ENCODE results near the gene TFCP2.
A peak's percentile ranks its signal among the peaks of the same experiment; 100 is the strongest.

TFCP2 gene

DNA sequence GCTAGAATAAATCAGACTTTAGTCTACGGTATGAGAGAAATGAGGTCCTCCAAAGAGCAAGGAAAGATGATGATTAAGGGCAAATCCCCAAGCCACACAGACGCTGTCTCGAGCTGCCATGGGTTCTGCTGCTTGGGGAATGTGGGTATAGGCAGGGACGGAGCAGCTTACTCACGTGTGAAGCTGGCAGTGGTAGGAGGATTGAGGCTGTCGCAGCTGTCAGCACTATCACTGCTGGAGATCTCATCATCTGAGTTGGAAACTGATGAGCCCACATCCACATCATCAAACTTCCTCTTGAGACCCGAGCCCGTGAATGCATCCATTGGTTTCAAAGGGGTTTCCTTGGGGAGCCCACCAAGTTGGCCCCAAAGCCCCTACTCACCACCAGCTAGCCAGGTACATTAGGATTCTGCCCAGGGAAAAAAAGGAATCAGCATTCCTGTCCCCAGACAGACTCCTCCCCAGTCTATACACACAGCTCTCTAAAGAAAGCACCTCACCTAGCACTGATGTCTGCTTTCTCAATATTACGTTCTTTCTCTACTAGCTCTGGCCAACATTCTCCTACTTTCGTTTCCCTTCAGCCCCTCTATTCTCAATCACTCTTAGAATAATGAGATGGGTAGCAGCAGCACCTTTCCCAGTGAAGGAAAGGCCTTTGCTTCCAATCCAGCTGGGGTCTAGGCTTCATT lies 96.6 kb downstream of the TFCP2 start:
- no peaks in the 10 kb centered on the region for H3K9me3 ChIP-seq (ENCODE audit: control insufficient read depth, insufficient read depth, low read depth, low read length)
- no peak overlapping the region for H3K4me3 ChIP-seq (ENCODE audit: low read depth, low read length)
- POLR2A ChIA-PET, result no interaction called here
- H3K27ac ChIP-seq (ENCODE audit: extremely low read depth, low read depth, low read length), result no peak overlapping the region
- TF ChIP-seq PRDM1 (tag by site-specific recombination; IDR thresholded peaks at IDR 0.05) (0 out of 2 replicates have a peak, but pooled peaks have one; percentile 17), ZNF791 (tag by site-specific recombination; IDR thresholded peaks at IDR 0.05) (no peak)
- peaks cover 19 to 27% of the 10 kb centered on the region in 2 experiments; a peak in 2 of 3 replicates for H3K36me3 ChIP-seq (ENCODE audit: control insufficient read depth in 2 of 2, insufficient read depth in 1 of 2, low read length in 2 of 2)
- peaks cover 8% of the 10 kb centered on the region; the same call in 1 of the 2 replicates for H3K4me1 ChIP-seq (ENCODE audit: control insufficient read depth, insufficient read depth, low read length)
- CTCF ChIA-PET, result interaction anchor here (0.5 to 1.7 kb wide), 4 partner anchors 25 to 651 kb away, joined by 3 to 4 read pairs (median 3); no protein-coding TSS in a partner anchor

DNA sequence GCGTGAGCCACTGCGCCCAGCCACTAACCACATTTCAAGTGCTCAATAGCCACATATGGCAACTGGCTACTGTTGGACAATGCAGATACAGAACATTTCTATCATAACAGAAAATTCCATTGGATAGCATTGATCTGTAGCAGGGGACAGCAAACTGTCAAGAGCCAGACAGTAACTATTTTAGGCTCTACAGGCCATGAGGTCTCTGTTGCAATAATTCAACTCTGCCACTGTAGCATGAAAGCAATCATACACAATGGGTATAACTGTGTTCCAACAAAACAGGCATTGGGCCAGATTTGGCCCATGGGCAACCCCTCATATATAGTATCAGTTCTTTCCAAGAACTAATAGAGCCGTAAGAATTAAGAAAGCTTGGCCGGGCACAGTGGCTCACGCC lies 97.5 kb downstream of the TFCP2 start:
- CTCF ChIA-PET, result no interaction called here
- Histone ChIP-seq H3K9me3 (ENCODE audit: control insufficient read depth, insufficient read depth, low read depth, low read length) (no peaks in the 10 kb centered on the region), H3K4me3 (ENCODE audit: low read depth, low read length) (no peak overlapping the region), H3K4me1 (ENCODE audit: control insufficient read depth, insufficient read depth, low read length) (peaks cover 5% of the 10 kb centered on the region; the same call in 1 of the 2 replicates), H3K36me3 (ENCODE audit: control insufficient read depth in 2 of 2, insufficient read depth in 1 of 2, low read length in 2 of 2) (peaks cover 19 to 36% of the 10 kb centered on the region in 2 experiments; a peak in 2 of 3 replicates), H3K27ac (ENCODE audit: extremely low read depth, low read depth, low read length) (no peak overlapping the region)
- no peak for TF ChIP-seq ZNF830 (tag by site-specific recombination; IDR thresholded peaks at IDR 0.05; ENCODE audit: low read depth)
- no peak for TF ChIP-seq KLF1 (tag by site-specific recombination; IDR thresholded peaks at IDR 0.05)
- TF ChIP-seq MEIS1 (CRISPR knock-in tag; IDR thresholded peaks at IDR 0.05; ENCODE audit: borderline replicate concordance), result no peak
- no peak for TF ChIP-seq ZNF354C (tag by site-specific recombination; IDR thresholded peaks at IDR 0.05; ENCODE audit: borderline replicate concordance, low read depth)
- TF ChIP-seq ZFP69B (tag by site-specific recombination; IDR thresholded peaks at IDR 0.05), result no peak
- TF ChIP-seq GLI4 (tag by site-specific recombination; IDR thresholded peaks at IDR 0.05), result no peak
- no peak for TF ChIP-seq ZNF121 (tag by site-specific recombination; IDR thresholded peaks at IDR 0.05)
- TF ChIP-seq ZNF544 (tag by site-specific recombination; IDR thresholded peaks at IDR 0.05), result no peak
- TF ChIP-seq ZNF677 (tag by site-specific recombination; IDR thresholded peaks at IDR 0.05), result no peak
- TF ChIP-seq PRDM1 (tag by site-specific recombination; IDR thresholded peaks at IDR 0.05), result no peak
- POLR2A ChIA-PET, result no interaction called here

DNA sequence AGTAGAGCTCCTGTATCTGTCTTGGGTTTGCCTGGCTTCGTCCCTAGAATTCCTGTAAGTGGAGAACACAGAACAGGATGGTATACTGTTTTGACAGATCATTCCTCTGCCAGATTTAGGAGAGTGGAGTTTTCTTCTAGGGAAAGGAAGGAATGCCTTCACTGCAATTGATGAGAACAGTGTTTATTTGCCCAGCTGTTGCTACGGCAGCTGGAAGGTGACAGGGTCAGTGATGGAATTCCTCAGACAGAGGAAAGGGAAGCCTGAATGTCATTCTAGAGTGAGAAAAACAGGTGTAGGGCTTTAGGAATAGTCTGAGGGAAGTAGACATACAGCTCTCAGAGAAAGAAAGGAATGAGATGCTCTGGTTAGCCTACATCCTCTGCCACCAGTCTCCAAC lies 101.3 kb downstream of the TFCP2 start:
- CTCF ChIA-PET, result no interaction called here
- peaks cover 34 to 63% of the 10 kb centered on the region in 2 experiments; a peak in 2 of 3 replicates for H3K36me3 ChIP-seq (ENCODE audit: control insufficient read depth in 2 of 2, insufficient read depth in 1 of 2, low read length in 2 of 2)

DNA sequence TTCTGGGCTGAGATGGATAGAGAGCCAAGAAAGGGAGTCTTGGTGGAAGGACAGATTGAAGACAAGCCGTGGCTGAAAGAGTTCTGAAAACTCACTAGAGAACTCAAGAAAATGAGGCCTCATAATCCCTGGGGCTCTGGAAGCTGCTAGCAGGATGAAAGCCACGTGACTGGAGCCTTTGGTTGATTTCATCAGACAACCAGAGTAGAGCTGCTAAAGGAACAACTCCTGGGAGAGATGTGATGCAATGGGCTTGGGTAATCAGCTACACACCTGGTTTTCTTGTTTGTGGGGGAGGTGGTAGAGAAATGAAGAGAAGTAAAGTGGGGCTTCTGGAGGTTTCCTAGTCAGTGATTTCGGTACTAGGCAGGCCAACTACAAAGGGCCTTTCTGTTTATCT lies 102.9 kb downstream of the TFCP2 start:
- H3K9me3 ChIP-seq (ENCODE audit: control insufficient read depth, insufficient read depth, low read depth, low read length), result no peaks in the 10 kb centered on the region
- POLR2A ChIA-PET, result interaction anchor here (2.2 kb wide), 1 partner anchor 13 kb away, joined by 8 read pairs; the partner anchor contains the start of gene CSRNP2
- H3K27ac ChIP-seq (ENCODE audit: extremely low read depth, low read depth, low read length), result no peak overlapping the region
- CTCF ChIA-PET, result interaction anchor here (0.8 kb wide), 1 partner anchor 331 kb away, joined by 3 read pairs; no protein-coding TSS in a partner anchor
- H3K36me3 ChIP-seq (ENCODE audit: control insufficient read depth in 2 of 2, insufficient read depth in 1 of 2, low read length in 2 of 2), result peaks cover 33 to 72% of the 10 kb centered on the region in 2 experiments; a peak in 2 of 3 replicates
- no peak overlapping the region for H3K4me3 ChIP-seq (ENCODE audit: low read depth, low read length)
- H3K4me1 ChIP-seq (ENCODE audit: control insufficient read depth, insufficient read depth, low read length), result no peaks in the 10 kb centered on the region
- TF ChIP-seq SP2 (tag by site-specific recombination; IDR thresholded peaks at IDR 0.05) (no peak), BCL11A (tag by site-specific recombination; IDR thresholded peaks at IDR 0.05; ENCODE audit: low read depth) (no peak), ZNF366 (tag by site-specific recombination; conservative IDR thresholded peaks at IDR 0.05) (0 out of 2 replicates have a peak, but pooled peaks have one; percentile 18), ZNF214 (tag by site-specific recombination; IDR thresholded peaks at IDR 0.05; ENCODE audit: borderline replicate concordance) (no peak), PRDM1 (tag by site-specific recombination; IDR thresholded peaks at IDR 0.05) (no peak), GLIS1 (tag by site-specific recombination; IDR thresholded peaks at IDR 0.05) (peak; percentile 43; the same call in 1 of the 2 replicates), ZNF24 (tag by site-specific recombination; IDR thresholded peaks at IDR 0.05) (no peak), ZNF629 (tag by site-specific recombination; IDR thresholded peaks at IDR 0.05) (no peak)
- TF ChIP-seq, protein P1, sequence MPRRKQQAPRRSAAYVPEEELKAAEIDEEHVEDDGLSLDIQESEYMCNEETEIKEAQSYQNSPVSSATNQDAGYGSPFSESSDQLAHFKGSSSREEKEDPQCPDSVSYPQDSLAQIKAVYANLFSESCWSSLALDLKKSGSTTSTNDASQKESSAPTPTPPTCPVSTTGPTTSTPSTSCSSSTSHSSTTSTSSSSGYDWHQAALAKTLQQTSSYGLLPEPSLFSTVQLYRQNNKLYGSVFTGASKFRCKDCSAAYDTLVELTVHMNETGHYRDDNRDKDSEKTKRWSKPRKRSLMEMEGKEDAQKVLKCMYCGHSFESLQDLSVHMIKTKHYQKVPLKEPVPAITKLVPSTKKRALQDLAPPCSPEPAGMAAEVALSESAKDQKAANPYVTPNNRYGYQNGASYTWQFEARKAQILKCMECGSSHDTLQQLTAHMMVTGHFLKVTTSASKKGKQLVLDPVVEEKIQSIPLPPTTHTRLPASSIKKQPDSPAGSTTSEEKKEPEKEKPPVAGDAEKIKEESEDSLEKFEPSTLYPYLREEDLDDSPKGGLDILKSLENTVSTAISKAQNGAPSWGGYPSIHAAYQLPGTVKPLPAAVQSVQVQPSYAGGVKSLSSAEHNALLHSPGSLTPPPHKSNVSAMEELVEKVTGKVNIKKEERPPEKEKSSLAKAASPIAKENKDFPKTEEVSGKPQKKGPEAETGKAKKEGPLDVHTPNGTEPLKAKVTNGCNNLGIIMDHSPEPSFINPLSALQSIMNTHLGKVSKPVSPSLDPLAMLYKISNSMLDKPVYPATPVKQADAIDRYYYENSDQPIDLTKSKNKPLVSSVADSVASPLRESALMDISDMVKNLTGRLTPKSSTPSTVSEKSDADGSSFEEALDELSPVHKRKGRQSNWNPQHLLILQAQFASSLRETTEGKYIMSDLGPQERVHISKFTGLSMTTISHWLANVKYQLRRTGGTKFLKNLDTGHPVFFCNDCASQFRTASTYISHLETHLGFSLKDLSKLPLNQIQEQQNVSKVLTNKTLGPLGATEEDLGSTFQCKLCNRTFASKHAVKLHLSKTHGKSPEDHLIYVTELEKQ (tag by site-specific recombination; IDR thresholded peaks at IDR 0.05; ENCODE audit: borderline replicate concordance), result no peak
- TF ChIP-seq, protein P2, sequence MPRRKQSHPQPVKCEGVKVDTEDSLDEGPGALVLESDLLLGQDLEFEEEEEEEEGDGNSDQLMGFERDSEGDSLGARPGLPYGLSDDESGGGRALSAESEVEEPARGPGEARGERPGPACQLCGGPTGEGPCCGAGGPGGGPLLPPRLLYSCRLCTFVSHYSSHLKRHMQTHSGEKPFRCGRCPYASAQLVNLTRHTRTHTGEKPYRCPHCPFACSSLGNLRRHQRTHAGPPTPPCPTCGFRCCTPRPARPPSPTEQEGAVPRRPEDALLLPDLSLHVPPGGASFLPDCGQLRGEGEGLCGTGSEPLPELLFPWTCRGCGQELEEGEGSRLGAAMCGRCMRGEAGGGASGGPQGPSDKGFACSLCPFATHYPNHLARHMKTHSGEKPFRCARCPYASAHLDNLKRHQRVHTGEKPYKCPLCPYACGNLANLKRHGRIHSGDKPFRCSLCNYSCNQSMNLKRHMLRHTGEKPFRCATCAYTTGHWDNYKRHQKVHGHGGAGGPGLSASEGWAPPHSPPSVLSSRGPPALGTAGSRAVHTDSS (tag by site-specific recombination; IDR thresholded peaks at IDR 0.05), result no peak

More for the DNA sequence above, 101.3 kb downstream of the TFCP2 start:
- no peaks in the 10 kb centered on the region for H3K9me3 ChIP-seq (ENCODE audit: control insufficient read depth, insufficient read depth, low read depth, low read length)
- no peak overlapping the region for H3K4me3 ChIP-seq (ENCODE audit: low read depth, low read length)
- H3K4me1 ChIP-seq (ENCODE audit: control insufficient read depth, insufficient read depth, low read length), result no peaks in the 10 kb centered on the region
- TF ChIP-seq PRDM1 (tag by site-specific recombination; IDR thresholded peaks at IDR 0.05) (peak; percentile 52; the same call in 1 of the 2 replicates), SCRT2 (tag by site-specific recombination; IDR thresholded peaks at IDR 0.05) (no peak)
- POLR2A ChIA-PET, result interaction anchor here (0.9 kb wide), 1 partner anchor 12 kb away, joined by 3 read pairs; the partner anchor contains the start of gene CSRNP2
- no peak overlapping the region for H3K27ac ChIP-seq (ENCODE audit: extremely low read depth, low read depth, low read length)
